ENCODE results near the gene KCNMA1.

KCNMA1 gene

GRCh38 chr10:76950354-76950753 is 687.3 kb downstream of the KCNMA1 start:
- TF ChIP-seq, protein P1, sequence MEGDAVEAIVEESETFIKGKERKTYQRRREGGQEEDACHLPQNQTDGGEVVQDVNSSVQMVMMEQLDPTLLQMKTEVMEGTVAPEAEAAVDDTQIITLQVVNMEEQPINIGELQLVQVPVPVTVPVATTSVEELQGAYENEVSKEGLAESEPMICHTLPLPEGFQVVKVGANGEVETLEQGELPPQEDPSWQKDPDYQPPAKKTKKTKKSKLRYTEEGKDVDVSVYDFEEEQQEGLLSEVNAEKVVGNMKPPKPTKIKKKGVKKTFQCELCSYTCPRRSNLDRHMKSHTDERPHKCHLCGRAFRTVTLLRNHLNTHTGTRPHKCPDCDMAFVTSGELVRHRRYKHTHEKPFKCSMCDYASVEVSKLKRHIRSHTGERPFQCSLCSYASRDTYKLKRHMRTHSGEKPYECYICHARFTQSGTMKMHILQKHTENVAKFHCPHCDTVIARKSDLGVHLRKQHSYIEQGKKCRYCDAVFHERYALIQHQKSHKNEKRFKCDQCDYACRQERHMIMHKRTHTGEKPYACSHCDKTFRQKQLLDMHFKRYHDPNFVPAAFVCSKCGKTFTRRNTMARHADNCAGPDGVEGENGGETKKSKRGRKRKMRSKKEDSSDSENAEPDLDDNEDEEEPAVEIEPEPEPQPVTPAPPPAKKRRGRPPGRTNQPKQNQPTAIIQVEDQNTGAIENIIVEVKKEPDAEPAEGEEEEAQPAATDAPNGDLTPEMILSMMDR (IDR thresholded peaks at IDR 0.05; ENCODE audit: insufficient read depth, low read length, poor library complexity, severe bottlenecking): no peak
- no peak overlapping the region for H3K4me3 ChIP-seq (replicated peaks; ENCODE audit: low read depth, low read length)
- DNase-seq (ENCODE audit: extremely low read depth, insufficient read length): no peak
- no peaks in the 10 kb centered on the region for H3K27me3 ChIP-seq (replicated peaks; ENCODE audit: control insufficient read depth, insufficient read depth, low read length)
- H3K36me3 ChIP-seq (ENCODE audit: control insufficient read depth, insufficient read depth, low read length): no peaks in the 10 kb centered on the region

GRCh38 chr10:76946270-76946669 is 691.3 kb downstream of the KCNMA1 start:
- Histone ChIP-seq H3K4me3 (replicated peaks; ENCODE audit: low read depth, low read length) (no peak overlapping the region), H3K27me3 (replicated peaks; ENCODE audit: control insufficient read depth, insufficient read depth, low read length) (no peaks in the 10 kb centered on the region), H3K36me3 (ENCODE audit: control insufficient read depth, insufficient read depth, low read length) (no peaks in the 10 kb centered on the region)
- no peak for DNase-seq (ENCODE audit: extremely low read depth, insufficient read length)
- TF ChIP-seq, protein P1 (IDR thresholded peaks at IDR 0.05; ENCODE audit: insufficient read depth, low read length, poor library complexity, severe bottlenecking): no peak

DNA sequence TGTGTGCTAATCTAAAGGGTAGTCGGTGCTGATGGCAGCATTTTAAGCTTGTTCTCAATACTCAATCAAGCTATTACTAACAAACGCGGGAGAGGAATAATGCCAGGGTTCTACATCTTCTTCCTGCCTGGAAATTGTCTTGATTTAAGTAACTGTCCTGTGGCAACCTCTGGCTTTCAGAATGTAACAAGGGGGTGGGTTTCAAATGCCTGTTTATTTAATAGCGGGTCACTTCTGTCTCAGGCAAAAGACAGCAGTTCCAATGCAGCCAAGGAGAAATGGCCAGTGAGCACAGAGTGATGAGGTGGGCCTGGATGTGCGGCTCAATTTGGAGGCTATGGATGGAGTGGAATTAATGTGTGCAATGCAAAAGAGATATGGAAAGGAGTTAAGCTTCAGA is 692.4 kb downstream of the KCNMA1 start:
- no peaks in the 10 kb centered on the region for H3K36me3 ChIP-seq (ENCODE audit: control insufficient read depth, insufficient read depth, low read length)
- TF ChIP-seq, protein P1 (IDR thresholded peaks at IDR 0.05; ENCODE audit: insufficient read depth, low read length, poor library complexity, severe bottlenecking): no peak
- DNase-seq (ENCODE audit: extremely low read depth, insufficient read length): no peak

GRCh38 chr10:76944640-76945039 is 693.0 kb downstream of the KCNMA1 start:
- Histone ChIP-seq H3K27me3 (replicated peaks; ENCODE audit: control insufficient read depth, insufficient read depth, low read length) (no peaks in the 10 kb centered on the region), H3K4me3 (replicated peaks; ENCODE audit: low read depth, low read length) (no peak overlapping the region), H3K36me3 (ENCODE audit: control insufficient read depth, insufficient read depth, low read length) (no peaks in the 10 kb centered on the region)
- no peak for DNase-seq (ENCODE audit: extremely low read depth, insufficient read length)
- TF ChIP-seq, protein P1 (IDR thresholded peaks at IDR 0.05; ENCODE audit: insufficient read depth, low read length, poor library complexity, severe bottlenecking): no peak

More for the DNA sequence above, 692.4 kb downstream of the KCNMA1 start:
- H3K4me3 ChIP-seq (replicated peaks; ENCODE audit: low read depth, low read length): no peak overlapping the region
- no peaks in the 10 kb centered on the region for H3K27me3 ChIP-seq (replicated peaks; ENCODE audit: control insufficient read depth, insufficient read depth, low read length)

- TF ChIP-seq, protein P1 (IDR thresholded peaks at IDR 0.05; ENCODE audit: insufficient read depth, low read length, poor library complexity, severe bottlenecking): no peak
- DNase-seq (ENCODE audit: extremely low read depth, insufficient read length): no peak
- no peaks in the 10 kb centered on the region for H3K36me3 ChIP-seq (ENCODE audit: control insufficient read depth, insufficient read depth, low read length)
- H3K27me3 ChIP-seq (replicated peaks; ENCODE audit: control insufficient read depth, insufficient read depth, low read length): no peaks in the 10 kb centered on the region
- no peak overlapping the region for H3K4me3 ChIP-seq (replicated peaks; ENCODE audit: low read depth, low read length)
Observed at GRCh38 chr10:76942628-76943416, 694.8 kb downstream of the KCNMA1 start.
